GM19395 (cell line): ENCODE measurements around the gene EGFR.

Source experiments
- ATAC-seq: cut with Tn5 transposase; IDR thresholded peaks from one replicate; pipeline ENCODE4 v1.9.1; 2021; ENCODE audit warnings: mild to moderate bottlenecking, moderate library complexity; ENCODE audit not compliant: unreplicated experiment

Gene EGFR

DNA sequence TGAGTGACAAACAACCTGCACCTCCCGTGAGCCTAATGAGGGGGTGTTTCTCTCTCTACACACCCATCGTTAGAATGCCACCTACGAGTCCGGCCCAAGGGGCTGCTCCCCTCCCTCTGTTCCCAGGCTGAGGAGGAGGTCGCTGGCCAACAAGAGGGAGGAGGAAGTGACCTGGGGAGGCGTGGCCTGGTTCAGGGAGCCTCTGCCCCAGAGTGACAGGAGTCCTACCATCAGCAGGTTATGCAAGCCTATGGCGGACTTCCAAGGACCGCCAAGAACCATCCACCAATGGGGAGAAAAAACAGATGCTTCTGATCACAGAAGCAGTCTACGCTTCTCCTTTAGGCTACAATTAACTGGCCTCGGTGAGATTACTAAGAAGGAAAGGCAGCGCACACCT is 12.3 kb upstream of the EGFR start:
- ATAC-seq = no peak

- ATAC-seq = no peak
These were observed 5.0 kb upstream of the EGFR start for GRCh38 chr7:55013851-55014250.

DNA sequence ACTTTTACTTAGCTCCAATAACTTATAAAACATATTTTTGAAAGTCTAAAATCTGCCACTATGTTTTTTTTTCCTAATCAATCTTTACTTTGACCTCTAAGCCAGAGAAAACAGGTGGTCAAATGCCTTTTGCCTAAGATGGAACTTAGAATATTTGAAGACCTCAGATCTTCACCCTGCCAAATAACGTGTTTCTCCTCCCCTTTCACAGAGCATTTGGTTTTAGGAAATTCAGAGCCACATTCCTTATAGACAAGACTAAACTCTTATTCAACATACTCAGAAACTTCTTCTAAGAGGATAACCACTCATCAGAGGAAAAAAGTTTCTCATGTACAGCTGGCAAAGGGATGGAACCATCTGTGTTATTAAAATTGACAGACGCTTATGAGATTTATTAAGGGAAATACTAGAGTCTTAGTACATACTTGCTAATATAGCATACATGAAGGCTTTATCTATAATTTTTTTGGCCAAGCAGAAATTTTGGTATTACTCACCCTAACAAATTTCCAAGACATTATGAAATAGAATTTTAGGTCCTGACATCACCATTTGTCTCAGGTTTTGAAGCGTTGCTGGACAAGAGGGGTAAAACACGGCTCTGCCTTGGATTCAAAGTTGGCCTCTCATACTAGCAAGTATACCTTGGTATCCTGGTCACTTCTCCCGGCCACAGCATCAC is 2.6 kb upstream of the EGFR start:
- no peak for ATAC-seq

GRCh38 chr7:55016746-55017090 is 2.1 kb upstream of the EGFR start:
- no peak for ATAC-seq

DNA sequence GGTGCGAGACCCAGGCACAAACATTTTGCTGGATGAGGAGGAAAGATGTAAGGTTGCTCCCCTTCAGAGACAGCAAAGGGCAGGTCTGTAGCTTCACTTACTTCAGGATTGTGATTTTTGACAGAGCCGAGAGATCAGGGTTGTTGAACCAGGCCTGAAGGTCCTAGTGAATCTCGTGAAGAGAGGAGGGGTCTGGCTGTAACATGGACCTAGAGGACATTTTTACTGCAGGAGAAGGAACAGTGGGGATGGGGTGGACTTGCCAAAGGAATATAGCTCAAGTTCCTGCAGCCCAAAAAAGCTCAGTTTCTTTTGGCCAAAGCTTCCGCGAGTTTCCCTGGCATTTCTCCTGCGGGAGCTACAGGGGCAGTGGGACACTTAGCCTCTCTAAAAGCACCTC is 976 bp upstream of the EGFR start:
- ATAC-seq = no peak

DNA sequence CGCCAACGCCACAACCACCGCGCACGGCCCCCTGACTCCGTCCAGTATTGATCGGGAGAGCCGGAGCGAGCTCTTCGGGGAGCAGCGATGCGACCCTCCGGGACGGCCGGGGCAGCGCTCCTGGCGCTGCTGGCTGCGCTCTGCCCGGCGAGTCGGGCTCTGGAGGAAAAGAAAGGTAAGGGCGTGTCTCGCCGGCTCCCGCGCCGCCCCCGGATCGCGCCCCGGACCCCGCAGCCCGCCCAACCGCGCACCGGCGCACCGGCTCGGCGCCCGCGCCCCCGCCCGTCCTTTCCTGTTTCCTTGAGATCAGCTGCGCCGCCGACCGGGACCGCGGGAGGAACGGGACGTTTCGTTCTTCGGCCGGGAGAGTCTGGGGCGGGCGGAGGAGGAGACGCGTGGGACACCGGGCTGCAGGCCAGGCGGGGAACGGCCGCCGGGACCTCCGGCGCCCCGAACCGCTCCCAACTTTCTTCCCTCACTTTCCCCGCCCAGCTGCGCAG is 424 bp downstream of the EGFR start:
- no peak for ATAC-seq

DNA sequence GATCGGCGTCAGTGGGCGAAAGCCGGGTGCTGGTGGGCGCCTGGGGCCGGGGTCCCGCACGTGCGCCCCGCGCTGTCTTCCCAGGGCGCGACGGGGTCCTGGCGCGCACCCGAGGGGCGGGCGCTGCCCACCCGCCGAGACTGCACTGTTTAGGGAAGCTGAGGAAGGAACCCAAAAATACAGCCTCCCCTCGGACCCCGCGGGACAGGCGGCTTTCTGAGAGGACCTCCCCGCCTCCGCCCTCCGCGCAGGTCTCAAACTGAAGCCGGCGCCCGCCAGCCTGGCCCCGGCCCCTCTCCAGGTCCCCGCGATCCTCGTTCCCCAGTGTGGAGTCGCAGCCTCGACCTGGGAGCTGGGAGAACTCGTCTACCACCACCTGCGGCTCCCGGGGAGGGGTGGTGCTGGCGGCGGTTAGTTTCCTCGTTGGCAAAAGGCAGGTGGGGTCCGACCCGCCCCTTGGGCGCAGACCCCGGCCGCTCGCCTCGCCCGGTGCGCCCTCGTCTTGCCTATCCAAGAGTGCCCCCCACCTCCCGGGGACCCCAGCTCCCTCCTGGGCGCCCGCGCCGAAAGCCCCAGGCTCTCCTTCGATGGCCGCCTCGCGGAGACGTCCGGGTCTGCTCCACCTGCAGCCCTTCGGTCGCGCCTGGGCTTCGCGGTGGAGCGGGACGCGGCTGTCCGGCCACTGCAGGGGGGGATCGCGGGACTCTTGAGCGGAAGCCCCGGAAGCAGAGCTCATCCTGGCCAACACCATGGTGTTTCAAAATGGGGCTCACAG is 1.1 kb downstream of the EGFR start:
- no peak for ATAC-seq

DNA sequence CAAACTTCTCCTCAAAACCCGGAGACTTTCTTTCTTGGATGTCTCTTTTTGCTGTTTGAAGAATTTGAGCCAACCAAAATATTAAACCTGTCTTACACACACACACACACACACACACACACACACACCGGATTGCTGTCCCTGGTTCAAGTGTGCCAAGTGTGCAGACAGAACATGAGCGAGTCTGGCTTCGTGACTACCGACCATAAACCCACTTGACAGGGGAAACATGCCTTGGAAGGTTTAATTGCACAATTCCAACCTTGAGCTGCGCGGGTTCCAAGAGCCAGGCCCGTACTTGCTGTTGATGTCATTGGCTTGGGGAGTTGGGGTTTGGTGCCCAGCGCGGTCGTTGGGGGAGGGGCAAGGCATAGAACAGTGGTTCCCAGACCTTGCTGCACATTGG is 1.7 kb downstream of the EGFR start:
- ATAC-seq = no peak

GRCh38 chr7:55021053-55021452 is 2.2 kb downstream of the EGFR start:
- ATAC-seq = no peak

DNA sequence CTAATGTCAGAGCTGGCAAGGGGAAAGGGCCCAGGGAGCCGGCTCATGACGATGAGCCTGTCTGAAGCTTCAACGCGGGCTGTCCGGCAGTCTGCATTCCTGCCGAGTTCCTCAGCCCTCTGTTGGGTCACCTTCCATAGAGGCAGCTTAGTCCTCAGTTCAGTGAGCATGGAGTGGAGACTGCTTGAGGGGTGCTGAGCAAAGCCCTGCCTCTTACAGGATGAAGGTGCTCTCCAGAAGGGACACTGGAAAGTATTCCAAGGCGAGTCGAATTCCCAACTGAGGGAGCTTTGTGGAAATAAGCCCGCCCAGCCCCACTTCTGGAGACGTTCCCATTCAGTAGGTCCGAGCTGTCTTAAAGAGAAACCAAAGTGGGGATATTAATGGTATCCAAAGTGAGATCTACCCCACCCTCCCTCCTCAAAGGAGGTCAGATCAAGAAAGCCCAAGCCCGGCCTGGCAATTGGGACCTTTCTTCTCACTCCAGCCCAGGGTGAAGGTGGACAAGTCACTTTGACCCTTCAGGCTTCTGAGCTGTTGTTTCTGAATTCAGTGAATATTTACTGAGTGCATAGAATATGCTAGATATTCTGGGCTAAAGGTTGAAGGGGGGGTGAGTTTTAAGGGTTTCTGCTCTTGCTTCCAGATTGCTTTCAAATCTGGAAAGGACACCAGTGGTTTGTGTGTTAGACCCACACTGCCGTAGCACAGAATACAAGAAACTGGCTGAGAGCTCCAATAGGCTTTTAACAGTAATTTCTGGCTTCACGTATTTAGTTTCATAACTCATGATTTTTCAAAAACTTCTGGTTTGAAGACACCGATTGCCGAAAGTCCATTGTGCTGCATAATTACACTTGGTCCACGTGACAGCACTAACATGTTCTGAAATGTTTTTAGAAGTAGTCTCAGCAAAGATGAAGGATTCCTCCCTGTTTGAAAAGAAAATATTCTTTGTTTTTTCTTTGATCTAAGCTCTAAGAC is 3.5 kb downstream of the EGFR start:
- no peak for ATAC-seq

DNA sequence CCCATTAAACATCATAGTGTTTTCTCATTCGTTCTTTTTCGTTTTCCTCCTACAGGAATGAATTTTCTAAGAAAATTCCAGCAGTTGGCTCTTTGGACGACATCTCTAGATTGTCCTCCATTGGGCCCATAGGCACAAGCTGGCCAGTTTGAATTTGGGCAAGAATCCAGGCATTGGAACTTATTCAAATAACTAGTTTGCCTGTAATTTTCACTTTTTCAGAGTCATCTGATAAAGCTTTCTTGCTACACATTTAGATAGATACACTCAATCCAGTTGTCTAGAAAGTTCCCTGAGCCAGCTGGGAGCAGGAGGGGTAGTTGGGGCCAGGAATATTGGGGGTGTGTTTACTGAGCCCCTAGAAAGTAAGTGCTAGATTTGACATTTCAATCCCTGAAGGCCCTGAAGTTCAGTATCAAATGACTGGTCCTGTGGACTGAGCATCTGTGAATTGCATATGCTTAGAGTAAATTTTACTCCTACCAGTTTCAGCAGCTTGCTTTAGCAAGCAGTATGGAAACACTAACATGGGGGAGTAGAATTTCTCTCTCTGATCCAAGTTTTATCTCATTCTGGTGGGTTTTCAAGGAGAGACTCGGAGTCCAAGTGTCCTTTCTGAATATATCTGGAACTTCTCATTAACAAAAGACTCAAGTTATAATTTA is 5.2 kb downstream of the EGFR start:
- no peak for ATAC-seq

DNA sequence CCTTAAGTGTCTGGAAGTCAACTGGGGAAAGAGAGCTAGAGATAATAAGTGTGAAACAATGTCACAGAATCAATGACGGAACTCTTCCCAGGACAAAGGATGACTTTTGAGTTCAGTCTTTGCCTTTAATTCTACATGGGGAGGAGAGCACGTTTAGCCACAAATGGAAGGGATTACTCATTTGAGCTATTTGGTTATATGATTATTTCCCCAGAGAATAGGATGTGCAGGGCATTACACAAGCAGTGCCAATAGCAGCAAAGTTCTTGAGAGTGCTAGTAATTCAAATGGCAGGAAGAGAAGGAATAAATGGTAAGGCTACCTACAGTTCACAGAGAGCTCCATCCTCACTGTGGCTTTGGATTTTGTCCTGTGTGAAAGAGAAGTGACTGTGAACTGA is 6.0 kb downstream of the EGFR start:
- no peak for ATAC-seq

DNA sequence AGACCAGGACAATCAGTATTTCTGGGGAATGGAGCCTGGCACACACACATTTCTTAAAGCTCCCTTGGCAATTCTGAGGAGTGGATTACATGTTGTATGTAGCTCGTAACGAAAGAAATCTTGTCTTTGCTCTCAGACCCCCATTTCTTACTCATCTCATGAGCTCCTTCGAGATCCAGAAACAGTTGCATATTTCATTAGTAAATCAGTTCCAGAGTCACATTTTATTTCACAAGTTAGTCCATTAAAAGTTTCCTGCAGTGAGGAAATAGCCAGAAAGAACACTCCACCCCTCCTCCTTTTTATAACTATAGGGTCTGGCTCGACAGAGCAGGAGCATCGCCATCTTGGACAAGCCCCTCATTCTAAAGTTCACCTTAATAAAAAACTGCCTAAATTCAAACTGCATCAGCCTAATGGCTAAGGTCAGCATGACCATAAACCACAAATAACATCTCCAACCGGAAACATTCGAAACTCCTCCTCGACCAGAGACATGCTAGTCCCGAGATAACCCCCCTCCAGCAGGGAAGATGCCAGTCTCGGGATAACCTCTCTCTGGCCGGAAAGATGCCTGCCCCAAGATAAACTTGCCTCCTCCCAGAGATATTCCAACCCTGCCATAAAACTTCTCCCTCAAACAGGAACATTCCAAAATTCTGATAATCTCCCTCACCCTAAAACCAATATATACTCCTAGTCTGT is 7.4 kb downstream of the EGFR start:
- ATAC-seq = no peak

- ATAC-seq = no peak
These were observed 8.2 kb downstream of the EGFR start for GRCh38 chr7:55026867-55027490.

GRCh38 chr7:55028011-55028410 is 9.2 kb downstream of the EGFR start:
- ATAC-seq = no peak

DNA sequence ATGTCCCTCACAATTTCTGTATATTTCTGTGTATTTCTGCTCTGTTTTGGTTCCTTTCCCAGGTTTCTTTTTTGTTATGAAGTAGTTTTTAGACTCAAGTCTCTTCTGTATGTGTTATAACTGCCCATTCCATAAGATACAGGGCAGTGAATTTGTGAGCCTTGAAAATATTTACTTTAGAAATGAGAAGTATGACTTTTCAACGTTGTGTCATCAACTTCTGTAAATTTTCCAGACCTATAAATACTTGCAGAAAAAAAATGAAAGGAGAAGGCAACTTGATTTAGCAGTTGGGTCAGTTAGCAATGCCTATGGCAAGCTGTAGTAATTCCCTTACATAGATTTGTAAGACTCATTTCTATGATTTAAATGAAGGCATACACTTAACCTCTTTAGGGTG is 11.5 kb downstream of the EGFR start:
- no peak for ATAC-seq

DNA sequence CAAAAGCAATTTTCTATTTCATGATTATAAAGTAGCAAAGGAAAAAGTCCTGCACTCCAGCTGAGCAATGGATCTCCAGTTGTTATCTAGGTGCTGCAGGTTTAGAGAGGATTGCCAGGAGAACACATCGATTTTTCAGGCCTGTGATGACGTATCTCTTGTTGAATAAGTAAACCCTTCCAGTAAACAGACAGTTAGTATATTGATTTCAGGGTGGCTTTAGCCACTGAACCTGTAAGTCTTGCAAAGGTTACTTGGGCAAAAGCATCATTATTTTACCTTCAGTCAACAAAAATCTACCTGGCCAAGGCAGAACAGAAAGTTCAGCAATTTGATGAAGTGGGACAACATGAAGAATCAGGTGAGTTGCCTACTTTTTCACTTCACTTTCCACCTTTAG is 12.3 kb downstream of the EGFR start:
- ATAC-seq = no peak

- no peak for ATAC-seq
These were observed 13.4 kb downstream of the EGFR start for GRCh38 chr7:55032069-55032699.

DNA sequence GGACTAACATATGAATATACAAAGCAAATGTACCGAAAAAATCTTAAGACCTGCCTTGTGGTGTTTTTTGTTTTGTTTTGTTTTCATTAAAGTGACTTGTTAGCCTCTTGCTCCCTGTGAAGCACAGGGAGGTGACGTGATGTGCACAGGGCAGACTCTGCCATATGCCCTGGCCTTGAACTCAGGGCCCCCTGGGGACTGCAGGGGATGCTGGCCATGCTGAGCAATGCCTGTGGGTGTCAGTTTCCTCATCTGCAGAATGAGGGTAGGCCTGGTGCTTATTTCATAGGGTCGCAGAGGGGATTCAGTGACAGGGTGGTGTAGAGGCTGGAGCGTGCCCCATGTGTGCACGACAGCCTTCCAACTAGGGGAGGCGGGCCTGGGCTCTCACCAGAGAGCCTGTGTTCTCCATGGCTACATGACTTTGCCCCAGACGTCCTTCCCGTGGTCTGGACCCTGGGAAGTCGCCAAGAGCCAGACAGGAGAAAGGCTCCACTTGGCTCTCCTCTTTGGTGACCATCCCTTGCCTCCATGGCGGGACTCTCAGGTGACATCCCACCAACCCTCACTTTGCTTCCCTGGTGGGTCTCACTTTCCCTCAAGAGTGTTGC is 14.5 kb downstream of the EGFR start:
- no peak for ATAC-seq
